Measurements from ENCODE around the gene MYO3A.

DNA sequence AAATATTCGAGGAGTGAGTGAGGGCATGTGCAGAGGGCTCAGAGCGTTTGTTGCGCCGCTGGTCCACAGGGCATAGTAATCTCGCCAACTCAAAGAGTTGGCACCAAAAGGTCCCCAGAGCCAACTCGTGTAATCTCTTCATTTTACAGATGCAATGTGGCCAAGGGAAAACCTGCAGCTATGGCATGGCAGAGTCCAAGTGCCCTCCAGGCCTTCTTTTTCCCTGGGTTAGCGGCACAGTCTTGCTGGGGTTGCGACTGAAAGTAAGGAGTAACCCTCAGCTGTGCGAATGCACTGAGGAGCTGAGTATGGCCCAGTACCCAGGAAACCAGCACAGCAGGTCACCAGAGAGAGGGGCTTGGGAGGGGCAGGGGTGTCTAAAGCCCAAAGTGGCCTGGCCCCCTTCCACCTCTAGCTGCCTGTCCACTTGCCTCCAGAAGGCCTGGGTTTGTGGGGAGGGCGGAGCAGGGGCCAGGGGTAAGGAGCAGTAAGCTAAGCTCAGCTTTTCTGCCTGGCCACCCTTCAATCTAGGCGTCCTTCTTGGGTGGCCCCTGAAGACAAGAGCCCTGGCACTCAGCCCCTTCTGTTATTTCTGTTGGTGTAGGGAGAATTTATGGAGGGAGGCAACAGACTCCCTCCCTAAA, 279.2 kb downstream of the MYO3A start:
- TF ChIP-seq SUZ12 (IDR thresholded peaks at IDR 0.05; ENCODE audit: extremely low read depth, insufficient read depth, insufficient read length) (no peak), YY1 (IDR thresholded peaks at IDR 0.05; ENCODE audit: insufficient read depth, insufficient read length) (no peak), ZNF274 (IDR thresholded peaks at IDR 0.05; ENCODE audit: low read depth, low read length) (no peak)

Measured in NT2/D1 (cell line).